IMR-90 (cell line): ENCODE results near the gene COL4A2. TPM values are rescaled to one million over a fixed set of nuclear protein-coding genes. Genes with fewer than 3 reads are reported as not detected.

ENCODE experiments used
- ATAC-seq: fragments of 200-7000 bp; cut with Tn5 transposase; 2 replicates; pipeline ENCODE4 v1.9.1; 2020; ENCODE audit warnings: low read depth, mild to moderate bottlenecking, moderate library complexity
- BruUV-seq: library from RNA; stranded (reverse); fragments of 400-500 nt; replicated peaks from 2 replicates; lab custom pipeline; 2021; lab: Mats Ljungman, UMichigan
- CTCF ChIA-PET: fragments of 300-600 bp; formaldehyde crosslinking; extraction: SDS; loops from one replicate; lab custom pipeline; 2021; ENCODE audit warnings: antibody characterized with exemption; lab: Yijun Ruan, JAX
- POLR2A ChIA-PET: fragments of 300-600 bp; sonication (Branson Sonifier 250); formaldehyde crosslinking; loops from one replicate; lab custom pipeline; 2022; ENCODE audit warnings: antibody characterized with exemption; ENCODE audit not compliant: unreplicated experiment; lab: Charles Lee
- DNase-seq: peaks from one replicate; pipeline ENCODE4 v3.0.0; 2013
- H2AFZ ChIP-seq: replicated peaks from 2 replicates; pipeline ENCODE3; 2013; ENCODE audit warnings: low read length, mild to moderate bottlenecking; ENCODE audit not compliant: poor library complexity
- H2AK5ac ChIP-seq: 2 replicates; pipeline ENCODE4 v1.6.1; 2013; ENCODE audit warnings: low read depth, low read length, inconsistent platforms
- H2AK9ac ChIP-seq: replicated peaks from 2 replicates; pipeline ENCODE3; 2013; ENCODE audit warnings: mild to moderate bottlenecking, low read depth, low read length, moderate library complexity; ENCODE audit not compliant: poor library complexity
- H2BK120ac ChIP-seq: 2 replicates; pipeline ENCODE4 v1.6.1; 2013; ENCODE audit warnings: low read depth, low read length, inconsistent platforms
- H2BK15ac ChIP-seq: 3 replicates; pipeline ENCODE4 v1.6.1; 2013; ENCODE audit warnings: low read depth, low read length, inconsistent platforms
- H2BK20ac ChIP-seq: 2 replicates; pipeline ENCODE4 v1.6.1; 2013; ENCODE audit warnings: low read depth, mild to moderate bottlenecking, inconsistent platforms, low read length, moderate library complexity
- H2BK5ac ChIP-seq: 2 replicates; pipeline ENCODE4 v1.6.1; 2013; ENCODE audit warnings: mild to moderate bottlenecking, low read depth, low read length, inconsistent platforms; ENCODE audit not compliant: poor library complexity, severe bottlenecking
- H3K14ac ChIP-seq: replicated peaks from 2 replicates; pipeline ENCODE4 v1.6.1; 2013; ENCODE audit warnings: low read depth, low read length, inconsistent platforms
- H3K18ac ChIP-seq: 2 replicates; pipeline ENCODE4 v1.6.1; 2013; ENCODE audit warnings: low read depth, low read length, control low read depth
- H3K23ac ChIP-seq: 2 replicates; pipeline ENCODE4 v1.6.1; 2013; ENCODE audit warnings: low read depth, low read length, inconsistent platforms
- H3K27ac ChIP-seq: 2 replicates; pipeline ENCODE4 v1.5.1; 2013; ENCODE audit warnings: mild to moderate bottlenecking, control low read depth, low read length; ENCODE audit not compliant: insufficient read depth
- H3K27me3 ChIP-seq: 2 replicates; pipeline ENCODE4 v1.6.1; 2013; ENCODE audit warnings: low read length; ENCODE audit not compliant: control insufficient read depth, insufficient read depth
- H3K36me3 ChIP-seq: 2 replicates; pipeline ENCODE4 v1.6.1; 2013; ENCODE audit warnings: low read length, mixed read lengths; ENCODE audit not compliant: control insufficient read depth, insufficient read depth
- H3K4ac ChIP-seq: 2 replicates; pipeline ENCODE4 v1.6.1; 2013; ENCODE audit warnings: low read depth, low read length, inconsistent platforms
- H3K4me1 ChIP-seq: 2 replicates; pipeline ENCODE4 v1.6.1; 2013; ENCODE audit warnings: low read length, mixed read lengths; ENCODE audit not compliant: control insufficient read depth, insufficient read depth
- H3K4me2 ChIP-seq: 2 replicates; pipeline ENCODE4 v1.6.1; 2013; ENCODE audit warnings: low read depth, mild to moderate bottlenecking, control low read depth, low read length, moderate library complexity
- H3K4me3 ChIP-seq: 2 replicates; pipeline ENCODE4 v1.5.1; 2013; ENCODE audit warnings: low read depth, mild to moderate bottlenecking, control low read depth, low read length, moderate library complexity; ENCODE audit not compliant: insufficient read depth
- H3K56ac ChIP-seq: 2 replicates; pipeline ENCODE4 v1.6.1; 2013; ENCODE audit warnings: low read length, inconsistent platforms; ENCODE audit not compliant: insufficient read depth; ENCODE audit errors: extremely low read depth
- H3K79me1 ChIP-seq, 2 experiments: 2 replicates each; pipeline ENCODE4 v1.6.1; 2013; ENCODE audit warnings: low read length in 2 of 2, inconsistent platforms in 1 of 2, low read depth in 1 of 2
- H3K9ac ChIP-seq: 2 replicates; pipeline ENCODE4 v1.6.1; 2013; ENCODE audit warnings: low read depth, low read length, control low read depth
- H3K9me1 ChIP-seq: 2 replicates; pipeline ENCODE4 v1.6.1; 2013; ENCODE audit warnings: low read length, inconsistent platforms; ENCODE audit not compliant: insufficient read depth
- H3K9me3 ChIP-seq: 2 replicates; pipeline ENCODE4 v1.6.1; 2013; ENCODE audit warnings: low read length; ENCODE audit not compliant: control insufficient read depth, insufficient read depth
- H4K20me1 ChIP-seq: 2 replicates; pipeline ENCODE4 v1.6.1; 2013; ENCODE audit warnings: low read length, inconsistent platforms; ENCODE audit not compliant: insufficient read depth
- H4K5ac ChIP-seq: 2 replicates; pipeline ENCODE4 v1.6.1; 2013; ENCODE audit warnings: mild to moderate bottlenecking, low read depth, low read length, control low read depth
- H4K8ac ChIP-seq, 2 experiments: 2 replicates each; pipeline ENCODE4 v1.6.1; 2013; ENCODE audit warnings: low read depth in 2 of 2, low read length in 2 of 2, control low read depth in 1 of 2, inconsistent platforms in 1 of 2
- H4K91ac ChIP-seq: 2 replicates; pipeline ENCODE4 v1.6.1; 2013; ENCODE audit warnings: low read depth, low read length, inconsistent platforms; ENCODE audit not compliant: insufficient read depth
- BHLHE40 ChIP-seq: fragments of 150-350 bp; IDR thresholded peaks from 2 replicates; pipeline ENCODE4 v1.6.1; 2016; ENCODE audit warnings: mild to moderate bottlenecking, low read depth, low read length
- CEBPB ChIP-seq: IDR thresholded peaks from 2 replicates; pipeline ENCODE4 v1.6.1; 2012; ENCODE audit warnings: low read depth, low read length, improper control_type of control experiment
- CHD1 ChIP-seq: IDR thresholded peaks from 2 replicates; pipeline ENCODE4 v1.6.1; 2012; ENCODE audit warnings: low read depth, low read length, improper control_type of control experiment
- CTCF ChIP-seq: conservative IDR thresholded peaks from 2 replicates; pipeline ENCODE4 v1.5.1; 2012; ENCODE audit warnings: mild to moderate bottlenecking, low read depth, low read length, improper control_type of control experiment
- ELK1 ChIP-seq: fragments of 150-350 bp; IDR thresholded peaks from 2 replicates; pipeline ENCODE4 v1.6.1; 2016; ENCODE audit warnings: low read depth, mild to moderate bottlenecking, low read length, moderate library complexity, borderline replicate concordance
- FOS ChIP-seq: fragments of 150-350 bp; IDR thresholded peaks from 2 replicates; pipeline ENCODE4 v1.6.1; 2016; ENCODE audit warnings: low read depth, low read length
- MAFK ChIP-seq: IDR thresholded peaks from 2 replicates; pipeline ENCODE4 v1.6.1; 2012; ENCODE audit warnings: low read depth, low read length, improper control_type of control experiment
- MAZ ChIP-seq: IDR thresholded peaks from 2 replicates; pipeline ENCODE4 v1.6.1; 2012; ENCODE audit warnings: low read depth, mild to moderate bottlenecking, low read length, improper control_type of control experiment, moderate library complexity, borderline replicate concordance
- MXI1 ChIP-seq: IDR thresholded peaks from 2 replicates; pipeline ENCODE4 v1.6.1; 2012; ENCODE audit warnings: low read depth, mild to moderate bottlenecking, low read length, moderate library complexity, borderline replicate concordance
- NFE2L2 ChIP-seq: fragments of 150-350 bp; IDR thresholded peaks from 2 replicates; pipeline ENCODE4 v1.6.1; 2016; ENCODE audit warnings: low read depth, mild to moderate bottlenecking, low read length
- POLR2A ChIP-seq: IDR thresholded peaks from 2 replicates; pipeline ENCODE4 v1.6.1; 2012; ENCODE audit warnings: mild to moderate bottlenecking, low read depth, low read length
- RAD21 ChIP-seq: IDR thresholded peaks from 2 replicates; pipeline ENCODE4 v1.6.1; 2012; ENCODE audit warnings: low read length, improper control_type of control experiment
- RCOR1 ChIP-seq: IDR thresholded peaks from 2 replicates; pipeline ENCODE4 v1.6.1; 2012; ENCODE audit warnings: mild to moderate bottlenecking, low read length, improper control_type of control experiment; ENCODE audit not compliant: insufficient replicate concordance
- RFX5 ChIP-seq: IDR thresholded peaks from 2 replicates; pipeline ENCODE4 v1.8.0; 2012; ENCODE audit warnings: low read depth, mild to moderate bottlenecking, low read length, moderate library complexity
- SMC3 ChIP-seq: fragments of 150-350 bp; IDR thresholded peaks from 2 replicates; pipeline ENCODE4 v1.6.1; 2016; ENCODE audit warnings: low read depth, mild to moderate bottlenecking, antibody characterized with exemption, low read length, moderate library complexity
- USF2 ChIP-seq: fragments of 150-350 bp; IDR thresholded peaks from 2 replicates; pipeline ENCODE4 v1.6.1; 2017; ENCODE audit warnings: mild to moderate bottlenecking, antibody characterized with exemption, low read length, low read depth
- WGBS, 2 experiments: methylation state at CpG; one replicate each; pipeline versions ENCODE4 v1.1.5 to v1.1.7; 2013; ENCODE audit warnings: missing lambda C conversion rate in 2 of 2; ENCODE audit not compliant: insufficient read length in 1 of 2; ENCODE audit errors: extremely low coverage in 2 of 2; 5-methylcytosine and 5-hydroxymethylcytosine counted together
- dilution Hi-C: fragments of 300-500 bp; cut with HindIII; formaldehyde crosslinking; loops from one replicate; pipeline ENCODE4 v1.14.3; 2018; ENCODE audit warnings: low sequenced_read_pairs; ENCODE audit not compliant: unreplicated experiment
- in situ Hi-C: fragments of 300-500 bp; cut with MboI; formaldehyde crosslinking; loops from 3 replicates; pipeline ENCODE4 v1.14.3; 2019; ENCODE audit warnings: low sequenced_read_pairs, inconsistent platforms, mixed read lengths
- intact Hi-C: fragments of 100-400 bp; cut with micrococcal nuclease; formaldehyde crosslinking; loops from 2 replicates; pipeline ENCODE4 v1.10.0; 2022
- polyA plus RNA-seq, 3 experiments: library from polyadenylated mRNA; depleted of rRNA; stranded (reverse); fragments of >200 nt; gene quantifications; 2 replicates each; pipeline ENCODE4 v1.2.3, GENCODE V29; 2012; ENCODE audit warnings: low replicate concordance in 1 of 3
- total RNA-seq: library from RNA; depleted of rRNA; stranded (reverse); fragments of >200 nt; gene quantifications from 2 replicates; pipeline ENCODE4 v1.2.3, GENCODE V29; 2012

The COL4A2 gene
- total and polyA plus RNA-seq, 2 of the 4 experiments (the other 2 are of a cell fraction): 90.7 to 457 TPM

GRCh38 chr13:110501188-110501587 is 194.1 kb downstream of the COL4A2 start:
- Histone ChIP-seq H4K5ac (no peak overlapping the region), H2AK9ac (no peak overlapping the region), H3K4ac (no peak overlapping the region; the same call in 1 of the 2 replicates), H2AK5ac (no peak overlapping the region), H3K36me3 (peaks cover 90% of the 10 kb centered on the region), H2BK120ac (no peak overlapping the region), H3K14ac (no peak overlapping the region), H3K4me3 (no peak overlapping the region), H2BK15ac (no peak overlapping the region), H3K9me1 (peaks cover 26% of the 10 kb centered on the region), H4K20me1 (peaks cover 10% of the 10 kb centered on the region; the same call in 1 of the 2 replicates), H3K4me1 (peaks cover 1% of the 10 kb centered on the region; the same call in 1 of the 2 replicates), H3K4me2 (no peak overlapping the region), H4K8ac (no peak overlapping the region), H3K56ac (no peak overlapping the region), H3K27ac (no peak overlapping the region), H2AFZ (no peak overlapping the region), H4K91ac (no peak overlapping the region; the same call in 1 of the 2 replicates), H3K79me1 (peaks cover 12 to 45% of the 10 kb centered on the region in 2 experiments), H3K9ac (no peak overlapping the region), H3K23ac (no peak overlapping the region), H2BK20ac (no peak overlapping the region; the same call in 1 of the 2 replicates), H3K18ac (no peak overlapping the region), H3K9me3 (no peaks in the 10 kb centered on the region), H2BK5ac (no peak overlapping the region), H3K27me3 (no peaks in the 10 kb centered on the region)
- in situ Hi-C loops: no loop called here
- intact Hi-C loops: no loop called here
- no TSS peak for BruUV-seq
- TF ChIP-seq USF2: no peak
- TF ChIP-seq CTCF: no peak
- TF ChIP-seq BHLHE40: no peak
- TF ChIP-seq MAZ: no peak
- TF ChIP-seq RAD21: no peak
- no peak for TF ChIP-seq RFX5
- no peak for TF ChIP-seq NFE2L2
- TF ChIP-seq ELK1: no peak
- TF ChIP-seq POLR2A: no peak
- TF ChIP-seq MXI1: no peak
- no peak for TF ChIP-seq SMC3
- no peak for TF ChIP-seq CHD1
- no peak for TF ChIP-seq FOS
- no peak for TF ChIP-seq MAFK
- no peak for TF ChIP-seq RCOR1
- no peak for TF ChIP-seq CEBPB
- DNase-seq (no peak), ATAC-seq (no peak)
- no CpG with 5 or more reads among the region's 9 CpGs for WGBS, 2 experiments
- dilution Hi-C loops: no loop called here
- POLR2A ChIA-PET: no interaction called here
- CTCF ChIA-PET: no interaction called here
